Effector CD8-positive, alpha-beta T cell (primary cell): Measurements from ENCODE around the gene LNX1.

Source experiments
- DNase-seq: peaks from one replicate; lab custom pipeline; 2025; lab: John Stamatoyannopoulos, UW

The LNX1 gene

DNA sequence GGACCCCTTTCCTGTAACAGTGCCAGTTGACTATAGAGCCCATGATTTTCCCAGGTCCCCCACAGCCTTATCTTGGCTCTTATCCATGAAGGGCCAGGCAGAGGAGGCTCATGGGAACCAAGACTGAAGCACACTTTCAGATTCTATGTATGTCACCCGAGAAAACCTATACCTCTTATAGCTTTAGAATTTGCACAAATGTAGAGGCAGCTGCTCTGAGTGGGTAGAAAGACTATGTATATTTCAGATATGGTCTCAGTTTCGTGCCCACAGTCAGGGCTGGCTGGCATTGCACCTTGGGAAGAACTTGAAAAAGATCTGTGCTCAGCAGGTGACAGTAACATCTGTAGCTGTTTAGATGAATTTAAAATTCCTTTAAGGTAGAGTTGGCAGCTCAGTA is 8.3 kb upstream of the LNX1 start:
- no peak for DNase-seq

DNA sequence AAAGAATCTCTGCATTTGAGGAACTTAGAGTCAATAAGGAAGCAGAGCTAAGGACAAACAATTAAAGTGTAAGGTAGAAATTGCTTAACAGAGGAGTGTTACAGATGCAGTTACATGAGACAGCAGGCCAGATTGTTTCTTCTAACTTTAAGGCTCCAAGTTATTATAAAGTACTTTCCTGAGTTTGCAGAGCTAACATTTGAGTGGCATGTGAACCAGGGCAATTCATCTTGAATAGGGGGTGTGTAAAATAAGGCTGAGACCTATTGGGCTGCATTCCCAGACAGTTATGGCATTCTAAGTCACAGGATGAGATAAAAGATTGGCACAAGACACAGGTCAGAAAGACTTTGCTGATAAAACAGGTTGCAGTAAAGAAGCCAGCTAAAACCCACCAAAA is 7.6 kb upstream of the LNX1 start:
- no peak for DNase-seq

DNA sequence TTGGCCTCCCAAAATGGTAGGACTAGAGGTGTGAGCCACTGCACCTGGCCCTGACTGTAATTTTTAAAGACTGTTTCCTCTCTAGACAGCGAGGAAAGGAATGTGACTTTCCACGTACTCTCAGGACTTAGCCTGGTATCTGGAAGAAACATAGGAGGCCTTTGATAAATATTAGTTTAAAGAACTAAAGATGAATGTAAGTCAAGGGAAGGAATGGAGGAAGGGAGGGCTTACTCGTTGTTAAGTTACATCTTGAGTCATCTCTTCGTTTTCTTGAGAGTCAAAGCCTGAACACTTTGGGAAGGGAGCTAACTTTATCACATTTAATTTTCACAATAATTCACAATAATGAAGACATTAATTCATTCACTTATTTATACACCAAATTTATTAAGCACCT is 7.2 kb upstream of the LNX1 start:
- DNase-seq, result no peak

DNA sequence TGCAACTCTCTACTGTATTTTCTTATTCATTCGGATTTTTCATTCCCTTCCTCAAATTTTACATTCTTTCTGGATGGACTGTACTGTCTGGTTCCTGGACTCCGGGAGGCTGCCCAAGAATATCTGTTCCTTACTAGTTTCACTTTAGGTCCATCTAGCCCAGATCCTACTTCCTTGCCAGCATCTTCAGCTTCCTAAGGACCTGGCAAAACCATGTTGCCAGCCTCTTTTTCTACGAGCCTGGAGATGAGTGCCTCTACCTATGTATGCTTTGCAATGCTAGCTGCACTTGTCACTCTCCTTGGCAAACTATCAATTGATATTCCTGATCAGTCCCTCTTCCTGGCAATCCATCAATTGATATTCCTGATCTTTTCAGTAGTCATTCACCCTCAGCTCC is 5.6 kb upstream of the LNX1 start:
- DNase-seq, result no peak

DNA sequence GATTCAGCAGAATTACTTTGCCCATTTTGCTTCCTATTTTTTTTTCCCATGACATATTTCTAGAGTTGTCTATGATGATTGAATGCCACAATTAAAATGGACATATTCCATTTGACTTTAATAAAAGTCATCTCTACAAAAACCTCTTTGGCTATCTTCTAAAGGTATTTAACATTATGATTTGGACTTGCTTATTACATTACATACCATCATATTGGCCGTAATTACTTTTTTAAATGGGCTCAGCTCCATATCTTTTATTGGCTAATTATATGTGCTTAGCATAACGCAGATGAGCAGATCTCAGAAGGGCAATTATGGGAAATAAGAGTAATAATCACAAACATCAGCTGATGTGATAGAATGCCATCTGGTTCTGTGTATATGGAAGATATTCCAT is 4.5 kb upstream of the LNX1 start:
- no peak for DNase-seq

DNA sequence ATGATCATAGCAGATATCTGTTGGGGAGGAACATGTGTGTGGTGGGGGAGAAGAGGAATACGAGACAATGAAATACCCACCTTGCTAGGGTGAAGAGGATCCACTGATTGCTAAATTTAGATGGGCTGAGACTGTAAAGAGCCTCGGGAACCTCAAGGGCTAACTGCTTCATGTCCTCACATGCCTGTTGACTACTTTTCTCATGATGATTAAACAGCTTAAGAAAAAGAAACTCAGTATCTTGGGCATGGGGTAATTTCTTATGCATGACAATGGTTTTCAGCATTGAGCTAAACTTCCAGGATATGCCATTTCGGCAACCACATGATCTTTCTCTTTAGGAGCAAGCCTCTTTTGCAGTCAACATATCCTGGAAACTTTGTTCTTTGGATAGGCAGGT is 3.9 kb upstream of the LNX1 start:
- DNase-seq, result no peak

DNA sequence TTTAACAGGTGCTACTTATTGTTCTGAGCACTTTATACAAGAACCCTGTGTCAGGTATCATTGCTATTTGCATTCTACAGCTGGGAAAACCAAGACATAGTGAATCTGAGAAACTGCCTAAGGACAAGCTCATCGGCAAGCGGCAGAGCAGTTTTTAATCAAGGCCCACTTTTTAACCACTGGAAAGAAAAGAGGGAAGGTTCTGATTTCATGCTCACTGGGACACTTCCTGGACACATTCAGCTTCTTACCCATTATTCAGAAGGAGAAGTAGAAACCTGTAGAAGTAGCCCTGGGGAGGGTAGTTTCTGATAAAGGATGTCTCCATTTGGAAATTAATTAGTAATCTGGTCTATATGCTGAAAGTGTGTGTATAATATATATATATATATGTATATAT is 2.5 kb upstream of the LNX1 start:
- no peak for DNase-seq

DNA sequence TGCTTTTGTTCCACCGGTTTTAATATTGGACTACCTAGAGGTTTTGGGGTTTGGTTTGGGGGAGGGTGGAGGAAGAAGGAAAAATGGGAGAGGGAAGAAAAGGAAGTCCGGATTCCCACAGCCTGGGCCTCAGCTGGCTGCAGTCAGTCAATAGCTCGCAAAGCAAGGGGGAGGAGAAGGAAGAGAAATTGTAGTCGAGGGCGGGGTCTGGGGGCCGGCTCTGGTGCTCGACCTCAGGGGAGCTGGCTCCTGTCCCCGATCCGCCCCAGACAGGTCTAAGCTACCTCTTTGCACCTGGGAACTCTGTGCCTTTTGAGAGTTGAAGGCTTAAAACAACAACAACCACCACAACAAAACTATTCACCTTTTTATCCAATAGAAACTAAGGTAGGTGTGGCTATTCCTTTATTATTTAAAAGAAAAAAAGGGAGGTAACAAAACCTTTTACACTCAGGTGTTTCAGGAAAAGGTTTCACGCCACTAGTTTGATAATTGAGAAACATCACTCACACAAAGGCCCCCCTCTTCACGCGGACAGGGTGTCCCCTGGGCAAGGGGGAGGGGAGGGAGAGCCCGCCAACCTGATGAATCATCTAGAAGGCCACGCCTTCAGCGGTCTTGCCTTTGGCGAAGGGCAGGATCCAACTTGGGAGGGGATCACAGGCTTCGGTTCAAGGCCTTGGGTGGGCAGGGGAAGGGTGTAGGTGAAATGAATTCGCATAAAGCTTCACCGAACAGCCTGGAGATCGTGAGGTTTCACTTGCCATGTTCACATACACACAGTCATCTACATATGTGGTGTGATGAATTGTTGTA is 1.6 kb upstream of the LNX1 start:
- DNase-seq, result no peak

DNA sequence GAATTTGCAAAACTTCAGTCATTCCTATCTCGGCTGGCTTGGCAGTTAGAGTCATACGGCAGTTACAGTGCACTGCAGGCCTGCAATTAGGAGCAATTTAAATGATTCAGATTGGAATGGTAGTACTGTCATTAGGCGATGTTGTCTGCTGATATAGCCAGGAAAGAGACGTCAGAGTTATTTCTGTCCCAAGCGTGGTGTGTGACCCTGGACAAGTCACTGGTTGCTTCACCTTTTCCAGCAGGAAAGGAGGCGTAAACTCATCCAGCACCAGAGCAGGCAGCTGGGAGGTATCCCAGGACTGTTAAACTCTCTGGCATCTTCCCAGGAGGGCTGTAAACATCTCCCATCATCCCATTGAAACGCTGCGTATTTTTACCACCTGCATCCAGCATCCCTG is 836 bp upstream of the LNX1 start:
- no peak for DNase-seq

DNA sequence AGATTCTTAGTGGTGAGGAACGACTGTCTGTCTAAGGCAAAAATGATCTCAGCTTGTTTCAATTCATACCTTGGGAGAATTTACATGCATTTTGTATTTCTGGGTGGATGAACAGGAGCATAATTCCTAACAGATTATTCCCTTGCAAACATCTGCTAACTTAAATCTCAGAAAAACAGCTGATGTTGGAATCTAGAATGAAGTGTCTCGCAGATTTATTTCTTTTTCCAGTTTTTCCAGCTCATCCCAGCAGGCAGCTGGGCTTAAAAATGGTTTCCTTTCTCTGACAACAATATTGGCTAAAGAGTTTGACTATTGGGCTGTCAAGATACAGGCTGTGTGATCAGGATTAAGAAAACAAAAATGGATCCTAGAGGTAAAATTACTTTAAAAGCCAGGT is 1.1 kb downstream of the LNX1 start:
- DNase-seq, result no peak

DNA sequence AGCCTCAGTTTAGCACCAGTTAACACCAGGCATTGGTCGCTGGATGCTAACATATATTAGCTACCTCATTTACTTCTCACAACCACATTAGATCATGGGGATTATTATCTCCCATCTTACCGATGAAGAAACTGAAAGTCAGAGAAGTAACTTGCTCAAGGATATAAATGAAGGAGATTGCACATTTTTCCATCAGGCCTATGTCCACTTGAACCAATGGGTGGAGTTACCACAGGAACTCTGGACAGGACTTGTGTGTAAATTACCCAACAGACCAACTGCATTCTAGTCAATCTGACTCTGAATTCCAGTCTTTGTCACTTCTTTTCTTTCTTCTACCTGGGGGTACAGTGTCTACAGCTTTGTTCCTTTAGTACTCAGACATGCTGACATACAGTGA is 1.8 kb downstream of the LNX1 start:
- DNase-seq, result no peak

DNA sequence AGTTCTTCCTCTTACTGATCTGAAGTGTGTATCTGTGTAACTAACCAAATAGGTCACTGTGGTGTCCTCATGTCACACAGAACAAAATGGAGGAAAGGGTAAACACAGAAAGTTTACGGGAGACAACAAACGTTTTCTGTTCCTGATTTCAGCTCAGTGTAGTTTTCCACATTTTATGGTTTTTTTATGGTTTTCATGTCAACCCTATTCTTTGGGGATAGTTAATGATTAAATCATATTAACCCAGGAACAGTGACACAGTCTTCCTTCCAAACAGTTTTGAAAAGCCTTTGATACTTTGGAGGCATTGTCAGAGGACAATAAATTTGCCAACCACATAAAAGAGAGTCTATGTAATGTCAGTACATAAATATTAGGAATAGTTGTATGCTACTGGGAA is 4.2 kb downstream of the LNX1 start:
- no peak for DNase-seq

DNA sequence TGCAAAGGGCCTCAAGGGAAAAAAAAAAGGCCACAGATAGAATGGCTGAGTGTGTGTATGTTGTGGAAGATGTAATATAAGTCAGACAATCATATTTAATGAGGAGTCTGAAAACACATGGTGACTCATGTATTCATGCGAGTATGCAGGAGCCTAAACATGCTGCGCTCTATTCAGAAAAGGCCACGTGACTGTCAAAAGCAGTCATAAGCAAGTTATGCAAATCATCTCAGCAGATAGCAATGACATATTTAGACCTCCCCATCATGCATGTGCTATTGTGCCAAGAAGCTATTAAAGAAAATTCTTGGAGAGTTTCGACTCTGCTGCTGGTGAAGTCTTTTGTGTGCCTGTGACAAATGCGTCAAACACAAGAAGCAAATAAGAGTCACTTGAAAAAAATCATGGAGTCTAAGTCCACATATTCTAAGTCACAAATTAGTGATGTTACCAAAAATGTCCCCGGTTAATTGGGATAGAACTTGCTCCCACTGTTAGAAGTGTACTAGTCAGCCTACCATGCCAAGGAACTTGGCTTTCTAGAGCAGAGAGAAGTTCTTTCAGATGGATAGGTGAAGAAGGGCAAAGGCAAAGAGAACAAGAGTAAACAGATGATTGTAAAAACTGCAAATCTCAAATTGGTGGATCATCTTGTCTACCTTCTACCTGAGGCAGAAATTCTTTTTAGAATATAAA is 5.0 kb downstream of the LNX1 start:
- no peak for DNase-seq

DNA sequence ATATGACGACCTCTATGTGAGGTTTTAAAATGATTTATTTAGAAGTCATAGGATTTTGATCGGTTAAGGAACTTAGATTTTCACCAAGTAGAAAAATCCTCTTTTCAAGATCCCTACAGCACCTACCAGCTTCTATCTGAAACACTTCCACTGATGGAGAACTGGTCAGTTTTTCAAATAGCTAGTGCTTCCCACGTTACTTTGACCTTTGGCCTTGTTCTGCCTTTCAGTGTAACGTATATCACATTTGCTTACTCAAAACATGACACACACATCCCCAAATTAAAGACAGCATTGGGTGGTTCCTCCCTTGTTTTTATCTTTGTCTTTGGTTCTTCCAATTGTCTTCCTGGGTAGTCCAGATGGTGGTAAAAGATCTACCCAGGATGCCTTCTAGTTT is 6.6 kb downstream of the LNX1 start:
- no peak for DNase-seq

DNA sequence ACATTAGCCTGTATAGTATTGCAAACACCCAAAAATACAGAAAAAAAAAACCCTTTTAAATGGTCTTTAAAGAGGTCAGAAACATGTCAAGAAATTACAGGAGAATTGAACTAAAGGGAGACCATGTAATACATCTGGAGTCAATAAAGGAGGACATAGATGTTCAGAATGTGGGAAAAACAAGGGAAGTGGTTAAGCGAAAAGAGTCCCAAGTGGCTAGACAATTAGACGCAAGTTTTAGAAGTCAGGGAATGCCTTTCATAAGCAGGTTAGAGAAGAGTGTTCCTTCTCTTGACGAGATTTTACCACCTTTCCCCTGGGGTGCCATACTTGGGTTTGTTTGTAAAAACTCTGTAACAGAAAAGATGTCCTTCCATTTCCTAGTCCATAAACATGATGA is 7.8 kb downstream of the LNX1 start:
- DNase-seq, result no peak

DNA sequence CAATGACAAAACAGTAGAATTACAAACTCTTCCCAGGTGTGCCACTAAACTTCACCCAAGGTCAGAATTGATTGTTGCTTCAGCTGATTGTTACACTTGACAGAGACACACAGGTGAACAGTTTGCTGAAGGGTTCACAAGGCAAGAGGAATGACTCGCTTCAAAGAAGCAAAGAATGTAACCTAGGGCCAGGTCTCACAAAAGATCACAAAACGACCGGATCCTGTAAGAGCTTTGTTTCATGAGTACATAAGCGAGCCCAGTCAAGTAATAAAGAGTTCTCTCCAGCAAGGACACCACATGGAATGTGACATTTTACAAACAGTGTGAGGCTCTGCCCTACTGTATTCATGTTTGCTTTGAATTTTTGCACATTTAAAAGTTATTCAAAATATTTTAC is 9.1 kb downstream of the LNX1 start:
- no peak for DNase-seq

DNA sequence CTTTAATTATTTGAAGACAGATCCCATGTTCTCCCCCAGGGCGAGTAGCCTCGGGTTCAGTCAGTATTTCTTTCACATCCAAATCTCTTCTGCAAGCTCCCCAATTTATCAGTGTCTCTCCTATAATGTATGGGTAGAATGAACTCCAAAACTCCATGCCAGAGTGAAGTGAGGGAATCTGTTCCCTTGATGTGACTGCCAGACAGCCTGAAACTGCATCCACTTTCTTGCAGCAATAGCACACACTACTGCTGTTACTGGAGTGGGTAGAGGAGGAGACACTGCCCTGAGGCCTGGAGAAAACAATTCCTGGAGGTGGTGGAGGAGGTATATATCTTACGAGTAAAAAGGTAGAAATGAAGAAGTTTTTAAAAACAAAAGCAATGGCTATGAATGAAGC is 11.0 kb downstream of the LNX1 start:
- DNase-seq, result no peak

DNA sequence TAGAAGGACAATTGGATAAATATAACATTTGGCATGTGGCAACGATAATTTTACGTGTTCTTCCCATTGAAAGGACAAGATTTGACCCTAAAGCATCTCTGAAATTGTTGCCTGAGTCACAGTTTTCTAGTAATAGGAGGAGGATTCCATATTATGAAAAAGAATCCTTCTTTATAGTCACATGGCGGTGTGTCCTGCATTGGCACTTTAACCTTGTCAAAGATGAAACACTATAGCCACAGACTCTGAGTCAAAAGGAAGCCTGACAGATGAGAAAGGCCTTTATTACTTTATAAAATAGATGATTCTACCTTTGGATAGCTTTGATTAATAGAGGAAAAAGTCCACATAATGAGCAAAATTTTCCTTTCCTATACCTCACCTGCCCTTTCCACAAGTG is 11.5 kb downstream of the LNX1 start:
- no peak for DNase-seq

DNA sequence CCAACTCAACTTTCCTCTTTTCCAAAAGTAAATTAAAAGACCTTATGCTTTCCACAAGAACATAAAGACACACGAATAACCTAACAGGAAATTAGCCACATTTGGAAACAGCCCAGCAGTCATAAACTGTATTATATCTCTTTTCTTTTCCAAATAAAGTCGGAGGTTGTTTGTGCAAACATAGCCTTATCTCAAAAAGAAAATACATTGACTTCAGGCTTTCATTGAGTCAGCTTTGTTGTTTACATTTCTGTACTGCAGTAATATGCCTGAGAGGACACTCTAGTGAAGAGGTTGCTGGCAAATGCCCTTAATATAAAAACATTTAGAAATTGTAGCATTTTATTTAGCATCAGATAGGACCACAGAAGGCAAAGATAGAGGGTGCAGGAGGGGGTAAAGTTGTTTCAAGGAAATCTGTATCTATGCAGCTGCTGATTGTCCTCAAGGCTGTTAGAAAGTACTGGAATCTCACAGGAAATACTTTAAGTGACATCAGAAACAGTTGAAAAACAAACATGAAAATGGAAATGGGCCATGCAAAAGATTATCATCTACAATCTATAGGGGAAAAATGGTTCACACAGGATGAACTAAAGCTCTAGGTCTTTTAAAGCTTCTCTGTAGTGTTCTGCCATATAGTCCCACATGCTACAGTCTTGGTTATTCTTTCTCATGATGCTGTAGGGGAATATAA is 14.5 kb downstream of the LNX1 start:
- DNase-seq, result no peak

DNA sequence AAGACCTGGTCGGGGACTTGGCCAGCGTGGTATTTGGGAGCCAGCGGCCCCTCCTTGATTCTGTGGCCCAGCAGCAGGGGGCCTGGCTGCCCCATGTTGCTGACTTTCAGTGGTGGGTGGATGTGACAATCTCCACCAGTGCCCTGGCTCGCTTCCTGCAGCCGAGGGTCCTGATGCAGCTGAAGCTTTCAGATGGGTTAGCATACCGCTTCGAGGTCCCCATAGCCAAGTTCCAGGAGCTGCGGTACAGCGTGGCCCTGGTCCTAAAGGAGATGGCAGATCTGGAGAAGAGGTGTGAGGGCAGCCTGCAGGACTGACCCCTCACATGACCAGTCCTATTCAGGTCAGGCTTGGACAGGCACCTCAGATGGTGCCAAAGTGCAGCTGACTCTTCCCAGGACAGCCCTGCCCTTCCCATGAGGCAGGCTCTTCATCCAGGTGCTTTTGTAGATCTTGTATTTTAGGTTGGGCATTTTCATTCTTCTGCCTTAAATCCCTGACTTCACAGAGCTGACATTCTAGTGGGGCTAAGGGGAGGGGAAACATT is 15.1 kb downstream of the LNX1 start:
- no peak for DNase-seq

DNA sequence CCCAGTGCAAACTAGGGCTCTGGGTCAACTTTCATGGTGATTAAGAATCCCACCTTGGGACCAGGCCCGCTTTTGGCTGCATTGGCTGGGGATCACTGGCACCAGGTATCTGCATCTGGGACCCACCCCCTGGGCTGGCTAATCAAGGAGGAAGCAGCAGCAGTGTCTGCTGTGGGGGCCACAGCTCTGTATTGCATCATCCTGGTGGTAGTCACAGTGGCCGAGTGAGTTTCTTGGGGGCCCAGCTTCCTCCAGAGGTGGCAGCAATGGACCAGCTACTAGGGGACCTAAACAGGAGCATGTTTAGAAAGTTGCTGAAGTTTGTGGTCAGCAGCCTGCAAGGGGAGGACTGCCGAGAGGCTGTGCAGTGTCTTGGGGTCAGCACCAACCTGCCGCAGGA is 15.7 kb downstream of the LNX1 start:
- no peak for DNase-seq

DNA sequence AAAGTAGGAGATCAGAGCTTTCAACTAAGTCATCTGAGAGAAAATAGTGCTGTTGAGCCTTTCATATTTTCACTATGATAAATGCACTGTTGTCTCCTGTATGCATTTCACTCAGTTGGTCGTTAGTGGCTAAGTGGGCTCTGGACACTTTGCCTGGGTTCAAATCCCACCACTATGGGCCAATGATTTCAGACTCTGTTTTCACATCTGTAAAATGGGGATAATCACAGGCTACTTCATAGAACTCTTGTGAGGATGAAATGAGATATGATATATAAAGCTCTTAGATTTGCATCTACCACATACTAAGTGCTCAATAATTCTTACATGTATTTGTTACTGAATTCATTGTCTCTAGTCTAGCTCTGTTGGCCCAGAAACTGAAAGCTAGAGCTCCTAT is 16.8 kb downstream of the LNX1 start:
- DNase-seq, result no peak

DNA sequence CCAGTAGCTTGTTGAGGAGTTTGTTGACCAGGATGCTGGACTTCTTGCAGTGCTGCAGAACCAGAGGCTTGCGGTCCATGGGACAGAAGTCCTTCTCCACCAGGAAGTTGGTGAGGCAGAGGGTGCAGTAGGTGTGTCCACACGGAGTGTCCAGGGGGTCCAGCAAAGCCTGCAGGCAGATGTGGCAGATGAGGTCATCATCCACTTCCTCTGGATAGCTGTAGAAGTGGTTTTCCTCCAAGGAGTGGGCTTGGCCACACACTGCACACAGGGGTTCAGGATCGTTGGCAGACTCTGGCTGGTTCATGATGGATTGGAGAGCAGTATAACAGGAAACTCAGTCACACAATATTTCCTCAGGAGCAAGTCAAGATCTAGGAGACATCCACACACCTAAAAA is 17.6 kb downstream of the LNX1 start:
- no peak for DNase-seq
